K562 (cell line): Measurements from ENCODE around the gene CARD8.

Experiments
- CTCF ChIP-seq, 3 experiments: IDR thresholded peaks in 2 of 3; conservative IDR thresholded peaks in 1 of 3; 2 replicates each; pipeline ENCODE4 v1.5.1; 2011 to 2012; ENCODE audit warnings: low read length in 3 of 3, mild to moderate bottlenecking in 3 of 3, control low read depth in 2 of 3, improper control_type of control experiment in 1 of 3, inconsistent platforms in 1 of 3, low read depth in 1 of 3, mixed read lengths in 1 of 3, moderate library complexity in 1 of 3; ENCODE audit not compliant: insufficient read depth in 2 of 3
- FOSL1 ChIP-seq: fragments of 200-800 bp; sonication (Bioruptor generic); conservative IDR thresholded peaks from 2 replicates; pipeline ENCODE4 v1.6.1; 2016; ENCODE audit warnings: missing genetic modification characterization, missing compliant biosample characterization
- GTF2E2 ChIP-seq: fragments of 200-800 bp; sonication (Bioruptor generic); IDR thresholded peaks from 2 replicates; pipeline ENCODE4 v1.6.1; 2016; ENCODE audit warnings: missing genetic modification characterization, missing compliant biosample characterization
- MNT ChIP-seq, 2 experiments: fragments of 450-650 bp; conservative IDR thresholded peaks; 2 replicates each; pipeline ENCODE4 v1.6.1; 2017; ENCODE audit warnings: mild to moderate bottlenecking in 2 of 2, moderate library complexity in 2 of 2
- POLR2AphosphoS5 ChIP-seq: IDR thresholded peaks from 2 replicates; pipeline ENCODE4 v1.6.1; 2011; ENCODE audit warnings: mild to moderate bottlenecking, low read depth, low read length, moderate library complexity; ENCODE audit not compliant: control insufficient read depth, insufficient read depth
- RBFOX2 ChIP-seq: fragments of 200-400 bp; formaldehyde crosslinking; IDR thresholded peaks from 2 replicates; pipeline ENCODE4 v1.6.1; 2017; ENCODE audit warnings: low read depth, mild to moderate bottlenecking, low read length, moderate library complexity
- RNF2 ChIP-seq: sonication (generic); IDR thresholded peaks from 2 replicates; pipeline ENCODE4 v1.6.1; 2016
- TCF7 ChIP-seq: sonication (generic); IDR thresholded peaks from 2 replicates; pipeline ENCODE4 v1.6.1; 2016; ENCODE audit warnings: antibody characterized with exemption, borderline replicate concordance
- YY1 ChIP-seq, 3 experiments: IDR thresholded peaks; 2 replicates each; pipeline ENCODE4 v1.6.1; 2011; ENCODE audit warnings: low read length in 2 of 3, mild to moderate bottlenecking in 2 of 3, moderate library complexity in 2 of 3, borderline replicate concordance in 1 of 3, control low read depth in 1 of 3, low read depth in 1 of 3; ENCODE audit not compliant: insufficient read depth in 3 of 3, insufficient replicate concordance in 2 of 3, control insufficient read depth in 1 of 3, insufficient read length in 1 of 3; ENCODE audit errors: extremely low read depth in 1 of 3

- TF ChIP-seq CTCF (IDR thresholded peaks at IDR 0.05 in 2 of 3, conservative IDR thresholded peaks at IDR 0.05 in 1 of 3; ENCODE audit: insufficient read depth in 2 of 3, low read depth in 1 of 3, low read length in 3 of 3) (no peak), RBFOX2 (no peak), FOSL1 (tag) (no peak), RNF2 (no peak), YY1 (IDR thresholded peaks at IDR 0.05; ENCODE audit: borderline replicate concordance in 1 of 3, control insufficient read depth in 1 of 3, extremely low read depth in 1 of 3, insufficient read depth in 3 of 3, insufficient read length in 1 of 3, insufficient replicate concordance in 2 of 3, low read depth in 1 of 3, low read length in 2 of 3) (no peak), GTF2E2 (tag) (no peak), MNT (conservative IDR thresholded peaks at IDR 0.05) (peak; percentile 64 to 68), POLR2AphosphoS5 (no peak), TCF7 (no peak)
Measured at GRCh38 chr19:48203222-48203793, 52.4 kb downstream of the CARD8 start.
